HuH-7 (cell line): ENCODE results near the gene TCEANC.
"Not testable (repeated sequence)": the region's sequence is repeated elsewhere in the genome, so short reads cannot be mapped to it uniquely, and the experiment has no call there.

Source experiments
- DNase-seq: peaks from one replicate; pipeline ENCODE4 v3.0.0; 2011; ENCODE audit warnings: low spot score

The TCEANC gene

GRCh38 chrX:13658602-13659001, 5.7 kb downstream of the TCEANC start:
- DNase-seq, result peak; percentile 12

- DNase-seq, result no peak
Measured at GRCh38 chrX:13659063-13659462, 6.1 kb downstream of the TCEANC start.

GRCh38 chrX:13661735-13662288, 8.9 kb downstream of the TCEANC start:
- DNase-seq, result no peak

GRCh38 chrX:13662355-13662791, 9.4 kb downstream of the TCEANC start:
- no peak for DNase-seq

GRCh38 chrX:13664020-13664419, 11.1 kb downstream of the TCEANC start:
- DNase-seq, result no peak

GRCh38 chrX:13666836-13667235, 13.9 kb downstream of the TCEANC start:
- no peak for DNase-seq

GRCh38 chrX:13667919-13668318, 15.0 kb downstream of the TCEANC start:
- DNase-seq, result no peak

- no peak for DNase-seq
Measured at GRCh38 chrX:13669246-13669737, 16.4 kb downstream of the TCEANC start.

- DNase-seq, result not testable (repeated sequence)
Measured at GRCh38 chrX:13669755-13670154, 16.8 kb downstream of the TCEANC start.

- no peak for DNase-seq
Measured at GRCh38 chrX:13670197-13670596, 17.3 kb downstream of the TCEANC start.

- DNase-seq, result no peak
Measured at GRCh38 chrX:13673016-13673415, 20.1 kb downstream of the TCEANC start.

GRCh38 chrX:13676885-13677284, 23.9 kb downstream of the TCEANC start:
- no peak for DNase-seq

GRCh38 chrX:13679700-13680099, 26.8 kb downstream of the TCEANC start:
- not testable (repeated sequence) for DNase-seq

GRCh38 chrX:13681595-13681994, 28.7 kb downstream of the TCEANC start:
- no peak for DNase-seq

GRCh38 chrX:13684361-13684760, 31.4 kb downstream of the TCEANC start:
- DNase-seq, result no peak

GRCh38 chrX:13685126-13685763, 32.3 kb downstream of the TCEANC start:
- no peak for DNase-seq

- no peak for DNase-seq
Measured at GRCh38 chrX:13687203-13687602, 34.3 kb downstream of the TCEANC start.

- no peak for DNase-seq
Measured at GRCh38 chrX:13688384-13688957, 35.5 kb downstream of the TCEANC start.

GRCh38 chrX:13688958-13689740, 36.2 kb downstream of the TCEANC start, which contains the start of gene RAB9A:
TSS of gene RAB9A (plus strand) at chrX:13689128. CDS start at chrX:13708747, 19,619 bp downstream.
- DNase-seq, result peak; percentile 59

GRCh38 chrX:13689741-13690211, 36.8 kb downstream of the TCEANC start:
- DNase-seq, result no peak

GRCh38 chrX:13690836-13691235, 37.9 kb downstream of the TCEANC start:
- no peak for DNase-seq

- DNase-seq, result no peak
Measured at GRCh38 chrX:13691841-13692371, 39.0 kb downstream of the TCEANC start.
